ENCODE results near the gene FBXW12.

DNA sequence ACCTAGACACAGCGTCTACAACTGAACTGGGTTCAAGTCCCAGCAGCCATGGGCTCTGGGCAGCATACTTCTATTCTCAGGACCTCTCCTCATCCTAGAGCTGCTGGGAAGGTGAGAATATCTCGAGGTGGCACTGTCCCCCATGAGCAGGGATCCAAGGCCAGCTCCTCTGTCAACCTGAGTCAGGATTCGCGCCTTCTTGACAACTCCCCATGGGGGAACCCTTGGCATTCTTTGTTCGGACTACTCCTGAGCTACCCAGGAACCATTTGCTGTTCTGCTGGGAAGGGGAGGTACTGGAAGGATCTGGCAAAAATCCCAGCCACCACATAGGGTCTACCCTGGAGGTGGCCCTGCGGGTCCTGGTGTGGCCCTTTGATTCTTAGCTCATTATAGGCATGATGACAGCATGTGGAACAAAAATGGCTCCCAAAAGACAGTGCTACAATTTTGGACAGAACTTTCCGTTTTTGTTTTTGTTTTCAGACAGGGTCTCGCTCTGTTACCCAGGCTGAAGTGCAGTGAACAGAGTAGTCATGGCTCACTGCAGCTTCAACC lies 35.6 kb downstream of the FBXW12 start:
- TF ChIP-seq EZH2 (IDR thresholded peaks at IDR 0.05; ENCODE audit: insufficient read depth, poor library complexity, severe bottlenecking) = no peak
- TF ChIP-seq EZH2phosphoT487 (IDR thresholded peaks at IDR 0.05; ENCODE audit: insufficient read depth, low read depth) = no peak
